ENCODE results near the gene AJM1.

GRCh38 chr9:136820971-136821825 is 21.1 kb upstream of the AJM1 start:
- TF ChIP-seq POLR2A (IDR thresholded peaks at IDR 0.05; ENCODE audit: low read length) (no peak), CHD2 (IDR thresholded peaks at IDR 0.05; ENCODE audit: low read length, partially characterized antibody) (no peak), ZNF302 (CRISPR knock-in tag; IDR thresholded peaks at IDR 0.05) (no peak), BHLHE40 (IDR thresholded peaks at IDR 0.05; ENCODE audit: low read depth, low read length) (no peak), PBX3 (IDR thresholded peaks at IDR 0.05) (no peak), MAX (IDR thresholded peaks at IDR 0.05) (no peak)
- TF ChIP-seq, protein P1, sequence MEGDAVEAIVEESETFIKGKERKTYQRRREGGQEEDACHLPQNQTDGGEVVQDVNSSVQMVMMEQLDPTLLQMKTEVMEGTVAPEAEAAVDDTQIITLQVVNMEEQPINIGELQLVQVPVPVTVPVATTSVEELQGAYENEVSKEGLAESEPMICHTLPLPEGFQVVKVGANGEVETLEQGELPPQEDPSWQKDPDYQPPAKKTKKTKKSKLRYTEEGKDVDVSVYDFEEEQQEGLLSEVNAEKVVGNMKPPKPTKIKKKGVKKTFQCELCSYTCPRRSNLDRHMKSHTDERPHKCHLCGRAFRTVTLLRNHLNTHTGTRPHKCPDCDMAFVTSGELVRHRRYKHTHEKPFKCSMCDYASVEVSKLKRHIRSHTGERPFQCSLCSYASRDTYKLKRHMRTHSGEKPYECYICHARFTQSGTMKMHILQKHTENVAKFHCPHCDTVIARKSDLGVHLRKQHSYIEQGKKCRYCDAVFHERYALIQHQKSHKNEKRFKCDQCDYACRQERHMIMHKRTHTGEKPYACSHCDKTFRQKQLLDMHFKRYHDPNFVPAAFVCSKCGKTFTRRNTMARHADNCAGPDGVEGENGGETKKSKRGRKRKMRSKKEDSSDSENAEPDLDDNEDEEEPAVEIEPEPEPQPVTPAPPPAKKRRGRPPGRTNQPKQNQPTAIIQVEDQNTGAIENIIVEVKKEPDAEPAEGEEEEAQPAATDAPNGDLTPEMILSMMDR (IDR thresholded peaks at IDR 0.05): no peak
- TF ChIP-seq, protein P2, sequence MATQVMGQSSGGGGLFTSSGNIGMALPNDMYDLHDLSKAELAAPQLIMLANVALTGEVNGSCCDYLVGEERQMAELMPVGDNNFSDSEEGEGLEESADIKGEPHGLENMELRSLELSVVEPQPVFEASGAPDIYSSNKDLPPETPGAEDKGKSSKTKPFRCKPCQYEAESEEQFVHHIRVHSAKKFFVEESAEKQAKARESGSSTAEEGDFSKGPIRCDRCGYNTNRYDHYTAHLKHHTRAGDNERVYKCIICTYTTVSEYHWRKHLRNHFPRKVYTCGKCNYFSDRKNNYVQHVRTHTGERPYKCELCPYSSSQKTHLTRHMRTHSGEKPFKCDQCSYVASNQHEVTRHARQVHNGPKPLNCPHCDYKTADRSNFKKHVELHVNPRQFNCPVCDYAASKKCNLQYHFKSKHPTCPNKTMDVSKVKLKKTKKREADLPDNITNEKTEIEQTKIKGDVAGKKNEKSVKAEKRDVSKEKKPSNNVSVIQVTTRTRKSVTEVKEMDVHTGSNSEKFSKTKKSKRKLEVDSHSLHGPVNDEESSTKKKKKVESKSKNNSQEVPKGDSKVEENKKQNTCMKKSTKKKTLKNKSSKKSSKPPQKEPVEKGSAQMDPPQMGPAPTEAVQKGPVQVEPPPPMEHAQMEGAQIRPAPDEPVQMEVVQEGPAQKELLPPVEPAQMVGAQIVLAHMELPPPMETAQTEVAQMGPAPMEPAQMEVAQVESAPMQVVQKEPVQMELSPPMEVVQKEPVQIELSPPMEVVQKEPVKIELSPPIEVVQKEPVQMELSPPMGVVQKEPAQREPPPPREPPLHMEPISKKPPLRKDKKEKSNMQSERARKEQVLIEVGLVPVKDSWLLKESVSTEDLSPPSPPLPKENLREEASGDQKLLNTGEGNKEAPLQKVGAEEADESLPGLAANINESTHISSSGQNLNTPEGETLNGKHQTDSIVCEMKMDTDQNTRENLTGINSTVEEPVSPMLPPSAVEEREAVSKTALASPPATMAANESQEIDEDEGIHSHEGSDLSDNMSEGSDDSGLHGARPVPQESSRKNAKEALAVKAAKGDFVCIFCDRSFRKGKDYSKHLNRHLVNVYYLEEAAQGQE (IDR thresholded peaks at IDR 0.05): no peak
